HG03196 (cell line): Measurements from ENCODE around the gene HCAR1.
"Not testable (repeated sequence)": the region's sequence is repeated elsewhere in the genome, so short reads cannot be mapped to it uniquely, and the experiment has no call there.

Source experiments
- ATAC-seq: cut with Tn5 transposase; IDR thresholded peaks from one replicate; pipeline ENCODE4 v1.9.1; 2021; ENCODE audit not compliant: unreplicated experiment

Gene HCAR1

DNA sequence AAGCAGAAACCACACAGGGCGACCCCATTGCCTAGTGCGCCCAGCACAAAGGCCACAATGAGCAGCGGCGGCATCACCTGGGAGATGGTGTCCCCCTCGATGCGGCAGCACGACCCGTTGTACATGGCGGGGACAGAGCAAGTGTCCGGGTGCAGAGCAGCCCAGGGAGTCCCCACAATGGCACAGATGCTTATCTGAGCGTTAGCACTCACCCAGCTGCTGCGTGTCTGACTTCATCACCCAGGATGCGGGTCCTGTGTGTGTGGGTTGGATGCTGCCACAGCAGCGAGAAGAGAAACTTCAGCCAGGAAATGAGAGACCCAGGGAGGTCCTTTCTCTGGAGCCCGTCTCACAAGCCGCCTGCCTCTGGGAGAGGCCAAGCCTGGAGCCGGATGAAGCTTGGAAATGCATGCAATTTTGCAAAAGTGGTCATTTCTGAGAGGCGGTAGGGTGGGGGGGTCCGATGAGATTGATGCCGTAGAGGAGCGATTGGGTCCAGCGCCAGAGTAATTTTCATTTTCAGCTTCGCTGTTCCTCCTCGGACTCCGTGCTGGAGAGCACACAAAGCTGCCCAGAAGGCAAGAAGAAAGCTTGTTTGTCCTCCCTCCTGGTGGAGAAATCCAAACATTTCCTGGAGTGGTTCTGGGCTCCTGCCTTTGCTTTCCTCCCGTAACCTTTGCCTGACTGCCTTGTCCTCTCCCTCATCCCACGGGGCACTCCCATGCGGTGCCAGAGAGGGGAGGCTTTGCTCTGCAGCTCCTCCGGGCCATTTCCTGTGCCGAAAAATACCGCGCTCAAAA, at the start of gene HCAR1:
Gene HCAR1 (minus strand): TSS at position 630 of the 800 bp plus-strand sequence. CDS start 505 bp downstream, at position 125.
- no peak for ATAC-seq

- no peak for ATAC-seq
Observed at GRCh38 chr12:122757568-122757967, 26.9 kb upstream of the HCAR1 start.

GRCh38 chr12:122754790-122755189, 24.1 kb upstream of the HCAR1 start:
- no peak for ATAC-seq

GRCh38 chr12:122753319-122753650, 22.6 kb upstream of the HCAR1 start:
- ATAC-seq: no peak

DNA sequence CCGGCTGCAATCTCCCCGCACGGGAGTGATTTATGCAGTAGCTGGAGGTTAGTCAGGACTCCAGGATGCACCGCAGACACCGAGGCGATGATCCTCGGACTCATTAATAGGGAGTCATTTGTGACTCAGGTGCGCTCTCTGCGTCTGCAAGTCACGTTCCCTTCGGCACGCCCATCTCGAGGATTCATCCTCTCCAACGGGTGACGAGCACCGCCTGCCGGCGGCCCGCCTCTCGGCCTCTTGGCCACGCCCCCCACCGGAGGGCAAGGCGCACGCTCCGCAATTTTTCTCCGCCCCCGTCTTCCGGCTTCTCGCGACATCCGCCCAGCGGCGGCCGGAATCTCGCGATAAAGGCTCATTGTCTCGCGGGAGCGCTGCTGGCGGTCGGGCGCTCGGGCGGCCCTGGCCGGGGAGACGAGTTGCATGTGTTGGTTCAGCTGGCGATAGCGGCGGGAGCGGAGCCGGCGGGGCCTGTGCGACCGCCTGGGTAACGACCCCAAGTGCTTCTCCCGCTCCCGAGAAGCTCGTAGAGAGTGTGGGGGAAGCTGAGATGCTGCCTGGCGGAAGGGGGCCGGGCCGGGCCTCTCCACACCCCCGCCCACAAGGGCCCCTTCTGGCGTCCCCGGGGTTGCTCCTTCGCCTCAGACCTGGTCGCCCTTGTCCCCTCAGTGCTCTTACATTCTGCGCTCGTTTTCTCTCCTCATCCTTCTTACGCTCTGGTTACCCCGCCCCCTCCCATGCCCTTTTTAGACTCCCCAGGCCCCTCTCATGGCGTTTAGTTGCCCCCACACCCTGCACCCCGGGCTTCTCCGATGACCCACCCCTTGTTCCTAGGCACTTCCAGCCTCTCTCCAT, 22.0 kb upstream of the HCAR1 start, which contains the start of gene DENR:
Gene DENR (plus strand): TSS at position 361 of the 855 bp plus-strand sequence. CDS start 878 bp downstream, outside the sequence.
- peak; percentile 95 for ATAC-seq

DNA sequence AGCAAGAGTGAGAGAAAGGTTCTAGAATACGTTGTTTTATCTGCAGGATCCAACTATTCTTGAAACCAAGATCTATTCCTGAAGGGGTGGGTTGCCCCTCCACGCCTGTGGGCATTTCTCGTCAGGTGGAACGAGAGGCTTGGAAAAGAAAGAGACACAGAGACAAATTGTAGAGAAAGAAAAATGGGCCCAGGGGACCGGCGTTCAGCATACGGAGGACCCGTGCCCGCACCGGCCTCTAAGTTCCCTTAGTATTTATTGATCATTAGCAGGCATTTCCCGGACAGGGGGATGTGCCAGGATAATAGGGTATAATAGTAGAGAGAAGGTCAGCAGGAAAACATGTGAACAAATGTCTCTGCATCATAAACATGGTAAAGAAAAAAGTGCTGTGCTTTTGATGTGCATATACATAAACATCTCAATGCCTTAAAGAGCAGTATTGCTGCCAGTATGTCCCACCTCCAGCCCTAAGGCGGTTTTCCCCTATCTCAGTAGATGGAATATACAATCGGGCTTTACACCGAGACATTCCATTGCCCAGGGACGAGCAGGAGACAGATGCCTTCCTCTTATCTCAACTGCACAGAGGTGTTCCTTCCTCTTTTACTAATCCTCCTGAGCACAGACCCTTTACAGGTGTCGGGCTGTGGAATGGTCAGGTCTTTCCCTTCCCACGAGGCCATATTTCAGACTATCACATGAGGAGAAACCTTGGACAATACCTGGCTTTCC, 20.3 kb upstream of the HCAR1 start:
- ATAC-seq: not testable (repeated sequence)

- ATAC-seq: no peak
Observed at GRCh38 chr12:122749569-122750332, 19.1 kb upstream of the HCAR1 start.

DNA sequence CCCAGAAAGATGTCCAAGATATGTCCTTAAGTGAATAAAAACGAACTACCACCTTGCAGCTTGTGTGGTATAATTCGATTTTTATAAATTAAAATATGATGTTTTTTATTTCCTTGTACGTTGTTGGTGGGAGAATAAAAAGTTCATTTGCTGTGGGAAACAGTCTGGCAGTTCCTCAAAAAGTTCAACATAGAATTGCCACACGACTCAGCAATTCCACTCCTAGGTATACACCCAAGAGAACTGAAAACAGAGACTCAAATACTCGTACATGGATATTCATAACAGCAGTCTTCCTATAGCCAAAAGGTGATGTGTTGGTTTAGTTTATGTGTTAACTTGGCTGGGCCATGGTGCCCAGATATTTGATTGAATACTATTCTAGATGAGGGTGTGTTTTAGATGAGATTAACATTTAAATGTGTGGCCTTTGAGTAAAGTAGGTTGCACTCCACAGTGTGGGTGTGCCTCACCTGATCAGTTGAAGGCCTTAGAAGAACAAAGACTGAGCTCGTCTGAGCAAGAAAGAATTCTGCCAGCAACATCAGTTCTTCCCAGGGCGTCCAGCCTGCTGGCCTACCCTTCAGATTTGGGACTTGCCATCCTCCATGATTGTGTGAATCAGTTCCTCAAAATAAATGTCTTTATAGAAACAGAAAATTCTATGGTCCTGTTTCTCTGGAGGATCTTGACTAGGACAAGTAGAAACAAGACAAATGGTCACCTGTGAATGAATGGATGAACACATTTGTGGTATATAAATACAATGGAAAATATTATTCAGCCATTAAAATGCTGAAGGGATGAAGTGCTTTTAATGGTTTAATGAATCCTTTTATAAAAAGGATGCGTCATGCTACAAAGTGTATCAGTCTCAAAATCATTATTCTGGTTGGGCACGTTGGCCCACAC, 16.8 kb upstream of the HCAR1 start:
- no peak for ATAC-seq

DNA sequence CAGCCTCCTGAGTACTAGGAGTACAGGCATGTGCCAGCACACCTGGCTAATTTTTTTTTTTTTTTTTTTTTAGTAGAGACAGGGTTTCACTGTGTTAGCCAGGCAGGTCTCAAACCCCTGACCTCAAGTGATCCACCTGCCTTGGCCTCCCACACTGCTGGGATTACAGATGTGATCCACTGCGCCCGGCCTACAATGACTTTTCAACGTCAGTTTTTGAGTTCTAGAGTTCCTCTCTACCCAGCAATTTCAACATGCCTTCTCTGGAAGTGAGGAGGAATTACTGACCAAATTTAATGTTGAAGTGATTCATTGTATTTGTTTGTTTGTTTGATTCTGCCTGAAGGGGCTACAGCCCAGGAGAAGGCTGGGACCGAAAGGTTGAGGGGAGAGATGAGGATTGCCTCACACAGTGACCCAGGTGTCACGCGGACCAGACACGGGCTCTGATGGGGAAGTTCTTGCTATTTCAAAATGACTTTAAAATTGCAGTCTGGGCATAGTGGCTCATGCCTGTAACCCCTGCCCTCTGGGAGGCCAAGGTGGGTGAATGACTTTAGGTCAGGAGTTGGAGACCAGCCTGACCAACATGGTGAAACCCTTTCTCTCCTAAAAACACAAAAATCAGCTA, 13.4 kb upstream of the HCAR1 start:
- no peak for ATAC-seq

DNA sequence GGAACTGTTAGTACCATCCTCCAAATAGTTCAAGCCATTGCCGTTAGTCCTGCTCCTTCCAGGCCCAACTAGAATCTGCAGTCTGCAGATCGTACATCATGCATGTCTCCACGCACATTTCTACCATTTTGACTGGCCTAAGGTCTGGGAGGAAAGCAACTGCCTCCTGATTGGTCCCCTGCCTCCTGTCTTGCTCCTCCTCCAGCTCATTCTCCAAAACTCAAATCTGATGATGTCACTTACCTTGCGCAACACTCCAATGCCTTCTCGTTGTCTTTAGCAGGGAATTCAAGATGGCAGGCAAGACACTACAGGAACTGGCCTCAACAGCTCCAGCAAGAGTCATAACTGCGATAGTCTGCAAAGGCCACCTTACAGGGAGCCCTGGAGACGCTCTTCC, 9.7 kb upstream of the HCAR1 start:
- no peak for ATAC-seq

GRCh38 chr12:122738571-122738970, 7.9 kb upstream of the HCAR1 start:
- ATAC-seq: no peak

DNA sequence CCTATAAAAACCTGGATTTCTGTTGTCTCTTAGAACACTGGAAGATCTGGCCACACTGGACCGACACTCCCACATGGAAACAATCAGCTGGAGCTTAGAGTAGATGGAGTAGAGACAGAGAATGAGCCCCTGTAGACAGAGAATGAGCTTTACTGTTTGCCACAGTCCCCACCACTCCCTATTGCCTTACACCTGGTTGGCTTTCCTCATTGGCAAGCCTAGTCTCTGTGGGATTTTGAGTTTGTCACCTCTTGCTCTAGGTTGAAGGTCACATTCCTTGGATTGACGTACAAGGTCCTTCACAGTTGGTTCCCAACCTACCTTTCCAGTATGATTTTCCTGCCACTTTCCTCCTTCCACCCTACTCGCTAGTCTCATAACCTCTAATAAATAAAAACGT, 2.0 kb upstream of the HCAR1 start:
- no peak for ATAC-seq

- ATAC-seq: no peak
Observed at GRCh38 chr12:122732170-122732569, 1.5 kb upstream of the HCAR1 start.

DNA sequence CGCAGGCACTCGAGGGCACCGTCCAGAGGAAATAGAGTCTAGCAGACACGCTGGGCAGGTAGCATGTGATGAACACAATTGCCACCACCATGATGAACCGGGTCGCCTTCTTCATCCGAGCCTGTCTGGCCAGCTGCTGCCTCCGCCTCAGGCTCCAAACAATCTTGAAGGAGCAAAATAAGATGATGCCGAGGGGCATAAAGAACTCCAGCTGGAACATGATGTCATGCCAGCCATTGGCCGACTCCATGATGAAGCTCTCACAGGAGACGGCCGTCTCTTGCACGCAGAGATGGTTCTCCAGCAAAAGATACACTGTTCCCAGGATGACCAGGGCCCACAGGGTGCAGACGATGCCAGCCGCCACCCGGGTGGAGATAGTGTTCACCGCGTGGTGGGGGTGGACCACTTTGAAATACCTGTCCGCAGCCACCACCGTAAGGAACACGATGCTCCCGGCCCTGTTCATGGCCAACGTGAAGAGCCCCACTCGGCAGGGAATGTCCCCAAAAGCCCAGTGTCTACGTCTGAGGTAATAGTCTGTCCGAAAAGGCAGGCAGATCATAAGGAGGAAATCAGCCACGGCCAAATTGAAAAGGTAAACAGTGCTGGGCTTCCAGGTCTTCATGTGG, 945 bp downstream of the HCAR1 start:
- ATAC-seq: no peak

DNA sequence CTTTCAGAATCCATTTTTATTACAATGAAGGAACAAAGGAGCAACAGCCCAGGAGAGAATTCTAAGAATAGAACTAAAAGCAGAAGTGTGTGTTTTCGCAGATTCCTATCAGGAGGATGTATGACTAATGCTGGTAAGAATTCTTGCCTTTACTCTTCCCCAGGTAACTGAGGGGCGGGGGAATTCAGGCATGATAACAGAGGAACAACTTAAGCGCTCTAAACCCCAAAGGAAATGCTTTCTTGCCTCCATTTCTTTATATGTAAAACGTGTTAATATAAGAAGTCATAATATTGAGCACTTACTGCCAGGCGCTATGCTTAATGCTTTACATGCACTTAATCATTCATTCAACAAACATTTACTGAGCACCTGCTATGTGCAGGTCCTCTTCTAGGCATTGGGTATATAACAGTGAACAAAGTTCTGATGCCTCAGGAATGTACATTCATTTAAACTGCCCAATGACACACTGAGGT, 4.5 kb downstream of the HCAR1 start:
- ATAC-seq: no peak

DNA sequence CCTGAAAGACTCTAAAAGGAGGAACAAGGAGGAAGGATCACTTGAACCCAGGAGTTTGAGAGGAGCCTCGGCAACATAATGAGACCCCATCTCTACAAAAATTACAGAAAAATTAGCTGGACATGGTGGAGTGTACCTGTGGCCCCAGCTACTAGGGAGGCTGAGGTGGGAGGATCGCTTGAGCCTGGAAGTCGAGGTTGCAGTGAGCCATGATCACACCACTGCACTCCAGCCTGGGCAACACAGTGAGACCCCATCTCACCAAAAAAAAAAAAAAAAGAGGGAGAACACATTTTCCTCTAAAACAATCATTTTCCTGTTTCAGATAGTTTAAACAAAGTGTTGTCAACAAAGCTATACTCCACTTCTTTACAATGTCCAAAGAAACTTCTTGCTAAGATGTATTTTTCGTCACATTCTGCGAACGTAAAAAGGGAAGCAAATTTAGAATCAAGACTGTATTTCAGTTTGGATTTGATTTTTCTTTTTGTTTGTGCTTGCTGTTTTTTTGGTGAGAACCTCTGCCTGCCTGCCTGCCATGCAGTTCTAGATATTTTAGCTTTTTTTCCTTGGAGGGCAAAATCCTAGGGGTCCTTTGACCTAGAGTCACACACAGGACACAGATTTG, 5.1 kb downstream of the HCAR1 start:
- ATAC-seq: no peak

DNA sequence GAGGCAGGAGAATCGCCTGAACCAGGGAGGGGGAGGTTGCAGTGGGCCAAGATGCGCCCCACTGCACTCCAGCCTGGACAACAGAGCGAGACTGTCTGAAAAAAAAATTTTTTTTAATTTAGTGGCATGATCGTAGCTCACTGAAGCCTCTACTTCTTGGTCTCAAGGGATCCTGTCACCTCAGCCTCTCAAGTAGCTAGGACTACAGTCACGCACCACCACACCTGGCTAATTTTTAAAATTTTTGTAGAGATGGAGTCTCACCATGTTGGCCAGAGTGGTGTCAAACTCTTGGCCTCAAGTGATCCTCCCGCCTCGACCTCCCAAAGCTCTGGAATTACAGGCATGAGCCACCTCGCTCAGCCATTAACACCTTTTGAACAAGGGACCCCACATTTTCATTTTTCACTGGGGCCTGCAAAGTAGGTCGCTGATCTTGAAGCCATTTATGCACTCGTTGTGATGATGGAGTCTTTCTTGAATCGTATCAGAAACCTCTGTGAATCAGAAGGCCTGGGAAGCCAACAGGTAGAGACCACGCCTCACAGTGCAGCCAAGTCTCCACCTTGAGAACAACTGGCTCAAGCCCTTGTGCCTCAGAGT, 5.9 kb downstream of the HCAR1 start:
- ATAC-seq: no peak

DNA sequence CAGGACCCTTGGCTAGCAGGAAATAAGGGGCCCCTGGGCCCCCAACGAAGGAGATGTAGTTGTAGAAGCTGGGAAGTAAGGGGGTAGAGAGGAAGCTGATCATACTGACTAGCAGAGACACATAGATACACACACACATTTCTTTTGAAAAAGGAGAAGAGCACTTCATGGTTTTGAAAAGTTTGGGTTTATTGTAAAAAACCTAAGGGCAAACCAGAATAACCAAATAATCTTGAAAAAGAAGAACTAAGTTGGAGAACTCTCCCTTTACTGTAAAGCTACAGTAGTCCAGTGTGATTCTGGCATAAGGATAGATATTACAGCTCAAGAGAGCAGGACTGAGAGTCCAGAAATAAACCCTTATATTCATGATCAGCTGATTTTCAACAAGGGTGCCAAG, 8.3 kb downstream of the HCAR1 start:
- no peak for ATAC-seq
